Body of pancreas (tissue), 4 donors: Measurements from ENCODE around the gene MCTP1. TPM values are rescaled to one million over a fixed set of nuclear protein-coding genes. Genes with fewer than 3 reads are reported as not detected.

Source experiments
- ATAC-seq: fragments of 150-250 bp; one replicate; pipeline ENCODE4 v1.9.1; 2016
- DNase-seq, 4 donors: peaks; one replicate each; pipeline ENCODE4 v3.0.0-alpha.2; 2019
- H3K27ac ChIP-seq, 4 donors: fragments of 200-600 bp; sonication (generic); 1 replicate in 3 of 4; 2 replicates in 1 of 4; pipeline versions ENCODE4 v1.5.1 to v1.6.1; 2016 to 2019; ENCODE audit warnings: mild to moderate bottlenecking in 1 of 4, mixed read lengths in 1 of 4, moderate library complexity in 1 of 4
- H3K27me3 ChIP-seq, 2 donors: fragments of 200-600 bp; sonication (generic); one replicate each; pipeline ENCODE4 v1.6.0; 2016; ENCODE audit warnings: mild to moderate bottlenecking in 1 of 2
- H3K36me3 ChIP-seq, 2 donors: fragments of 200-600 bp; sonication (generic); replicated peaks in 1 of 2; 2 replicates each; pipeline ENCODE4 v1.5.1; 2016; ENCODE audit warnings: low read depth in 2 of 2; ENCODE audit not compliant: insufficient read depth in 1 of 2
- H3K4me1 ChIP-seq: fragments of 200-600 bp; sonication (generic); one replicate; pipeline ENCODE4 v1.6.0; 2016
- H3K4me3 ChIP-seq, 2 donors: fragments of 200-600 bp; sonication (generic); 1 replicate in 1 of 2; 2 replicates in 1 of 2; pipeline ENCODE4 v1.5.1; 2016 to 2019
- H3K9me3 ChIP-seq, 3 donors: fragments of 200-600 bp; sonication (generic); 1 replicate in 2 of 3; 2 replicates in 1 of 3; pipeline ENCODE4 v1.5.1; 2016
- CTCF ChIP-seq, 7 experiments: fragments of 450-650 bp in 4 of 7; fragments of 200-600 bp in 3 of 7; sonication (generic) in 3 of 7; IDR thresholded peaks; one replicate each; pipeline ENCODE4 v1.5.1; 2016 to 2019; ENCODE audit warnings: antibody characterized with exemption in 7 of 7
- POLR2A ChIP-seq, 3 donors: fragments of 450-650 bp; IDR thresholded peaks; one replicate each; pipeline ENCODE4 v1.6.1; 2016; ENCODE audit warnings: antibody characterized with exemption in 3 of 3, mild to moderate bottlenecking in 2 of 3
- WGBS, 2 donors: methylation state at CpG; one replicate each; pipeline ENCODE4 v1.1.5; 2017; 5-methylcytosine and 5-hydroxymethylcytosine counted together
- intact Hi-C: fragments of 100-400 bp; cut with DNase I; formaldehyde crosslinking; loops from one replicate; pipeline ENCODE4 v1.15.1; 2023
- total RNA-seq, 2 donors: library from RNA; depleted of rRNA; stranded (reverse); fragments of >200 nt; gene quantifications; one replicate each; pipeline ENCODE4 v1.1.0, GENCODE V29; 2016

The MCTP1 gene
- total RNA-seq, 2 donors from 2014 or later: 3.6 to 8.8 TPM

- intact Hi-C loops: no loop called here
- H3K27ac ChIP-seq: no peak overlapping the region
- ATAC-seq (no peak), DNase-seq (no peak)
- H3K27me3 ChIP-seq: no peaks in the 10 kb centered on the region
- no peak overlapping the region for H3K4me3 ChIP-seq
- TF ChIP-seq POLR2A (IDR thresholded peaks at IDR 0.05) (no peak), CTCF (IDR thresholded peaks at IDR 0.05) (no peak)
- H3K36me3 ChIP-seq: no peaks in the 10 kb centered on the region
- no peaks in the 10 kb centered on the region for H3K9me3 ChIP-seq
- H3K4me1 ChIP-seq: peaks cover 5% of the 10 kb centered on the region
These were observed 122.5 kb downstream of the MCTP1 start for GRCh38 chr5:95162231-95162992.

- intact Hi-C loops: no loop called here
- Histone ChIP-seq H3K27ac (no peak overlapping the region), H3K9me3 (no peaks in the 10 kb centered on the region), H3K27me3 (no peaks in the 10 kb centered on the region), H3K4me1 (peaks cover 5% of the 10 kb centered on the region), H3K36me3 (no peaks in the 10 kb centered on the region), H3K4me3 (no peak overlapping the region)
- no peak for DNase-seq
- TF ChIP-seq CTCF (IDR thresholded peaks at IDR 0.05): no peak
- no peak for TF ChIP-seq POLR2A (IDR thresholded peaks at IDR 0.05)
- 76 to 77% methylated on average over 1 of the region's 1 CpG for WGBS, 2 donors
- no peak for ATAC-seq
These were observed 125.3 kb downstream of the MCTP1 start for GRCh38 chr5:95159603-95160002.

GRCh38 chr5:95155888-95156287 is 129.0 kb downstream of the MCTP1 start:
- no peak for ATAC-seq
- Histone ChIP-seq H3K36me3 (no peaks in the 10 kb centered on the region), H3K9me3 (no peaks in the 10 kb centered on the region), H3K27ac (no peak overlapping the region), H3K4me3 (no peak overlapping the region), H3K4me1 (no peaks in the 10 kb centered on the region), H3K27me3 (no peaks in the 10 kb centered on the region)
- DNase-seq: no peak
- TF ChIP-seq CTCF (IDR thresholded peaks at IDR 0.05): no peak
- TF ChIP-seq POLR2A (IDR thresholded peaks at IDR 0.05): no peak
- intact Hi-C loops: no loop called here
- 42 to 46% methylated on average over 2 of the region's 2 CpGs for WGBS, 2 donors

DNA sequence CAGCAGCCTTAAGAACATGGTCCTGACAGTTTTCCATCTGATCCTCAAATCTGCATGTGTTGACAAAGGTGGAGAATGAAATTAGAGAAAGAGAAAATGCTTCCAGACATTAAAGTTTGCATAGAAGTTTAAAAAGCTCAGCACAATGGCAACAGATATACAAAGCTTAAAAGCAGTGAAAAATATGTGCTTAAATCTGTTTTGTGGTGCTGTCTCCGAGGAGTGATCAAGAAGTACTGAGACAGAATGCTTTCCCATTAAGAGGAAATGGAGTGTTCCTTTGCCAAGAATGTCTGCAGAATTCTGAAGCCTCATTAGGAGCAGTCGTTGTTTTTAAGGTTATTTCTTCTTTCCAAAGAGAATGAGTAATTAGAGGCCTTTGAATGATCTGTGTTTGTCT is 131.4 kb downstream of the MCTP1 start:
- WGBS, 2 donors: 27 to 42% methylated on average over 2 of the region's 2 CpGs
- Histone ChIP-seq H3K27ac (no peak overlapping the region), H3K36me3 (no peaks in the 10 kb centered on the region), H3K4me1 (no peaks in the 10 kb centered on the region), H3K9me3 (no peaks in the 10 kb centered on the region), H3K4me3 (no peak overlapping the region), H3K27me3 (no peaks in the 10 kb centered on the region)
- intact Hi-C loops: no loop called here
- ATAC-seq (no peak), DNase-seq (no peak)
- TF ChIP-seq CTCF (IDR thresholded peaks at IDR 0.05) (no peak), POLR2A (IDR thresholded peaks at IDR 0.05) (no peak)

DNA sequence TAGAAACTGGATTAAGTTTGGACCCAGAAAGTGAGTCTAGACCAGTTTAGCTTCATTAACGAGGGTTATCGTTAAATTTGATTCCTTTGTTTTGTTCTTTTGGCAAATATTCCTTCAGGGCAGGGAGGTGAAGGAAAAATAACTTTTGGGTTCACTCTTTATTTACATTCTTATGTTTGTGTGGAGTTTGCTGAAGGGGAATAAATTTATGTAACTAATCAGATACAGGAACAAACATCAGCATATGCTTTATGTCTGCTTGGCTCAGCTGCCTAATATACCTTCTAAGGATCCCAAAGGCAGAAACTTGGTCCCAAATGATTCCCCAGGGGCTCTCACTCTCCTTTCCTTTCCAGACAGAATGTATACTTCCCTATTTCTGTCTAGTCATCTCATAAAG is 132.4 kb downstream of the MCTP1 start:
- WGBS, 2 donors: 64 to 69% methylated on average over 2 of the region's 2 CpGs
- Histone ChIP-seq H3K4me1 (no peaks in the 10 kb centered on the region), H3K36me3 (no peaks in the 10 kb centered on the region), H3K9me3 (no peaks in the 10 kb centered on the region), H3K27ac (no peak overlapping the region), H3K27me3 (no peaks in the 10 kb centered on the region), H3K4me3 (no peak overlapping the region)
- TF ChIP-seq CTCF (IDR thresholded peaks at IDR 0.05): no peak
- ATAC-seq: no peak
- intact Hi-C loops: no loop called here
- DNase-seq: no peak
